ENCODE measurements around the gene USP43. TPM values are rescaled to one million over a fixed set of nuclear protein-coding genes. Genes with fewer than 3 reads are reported as not detected.
"Not testable (repeated sequence)": the region's sequence is repeated elsewhere in the genome, so short reads cannot be mapped to it uniquely, and the experiment has no call there.

The USP43 gene, protein sequence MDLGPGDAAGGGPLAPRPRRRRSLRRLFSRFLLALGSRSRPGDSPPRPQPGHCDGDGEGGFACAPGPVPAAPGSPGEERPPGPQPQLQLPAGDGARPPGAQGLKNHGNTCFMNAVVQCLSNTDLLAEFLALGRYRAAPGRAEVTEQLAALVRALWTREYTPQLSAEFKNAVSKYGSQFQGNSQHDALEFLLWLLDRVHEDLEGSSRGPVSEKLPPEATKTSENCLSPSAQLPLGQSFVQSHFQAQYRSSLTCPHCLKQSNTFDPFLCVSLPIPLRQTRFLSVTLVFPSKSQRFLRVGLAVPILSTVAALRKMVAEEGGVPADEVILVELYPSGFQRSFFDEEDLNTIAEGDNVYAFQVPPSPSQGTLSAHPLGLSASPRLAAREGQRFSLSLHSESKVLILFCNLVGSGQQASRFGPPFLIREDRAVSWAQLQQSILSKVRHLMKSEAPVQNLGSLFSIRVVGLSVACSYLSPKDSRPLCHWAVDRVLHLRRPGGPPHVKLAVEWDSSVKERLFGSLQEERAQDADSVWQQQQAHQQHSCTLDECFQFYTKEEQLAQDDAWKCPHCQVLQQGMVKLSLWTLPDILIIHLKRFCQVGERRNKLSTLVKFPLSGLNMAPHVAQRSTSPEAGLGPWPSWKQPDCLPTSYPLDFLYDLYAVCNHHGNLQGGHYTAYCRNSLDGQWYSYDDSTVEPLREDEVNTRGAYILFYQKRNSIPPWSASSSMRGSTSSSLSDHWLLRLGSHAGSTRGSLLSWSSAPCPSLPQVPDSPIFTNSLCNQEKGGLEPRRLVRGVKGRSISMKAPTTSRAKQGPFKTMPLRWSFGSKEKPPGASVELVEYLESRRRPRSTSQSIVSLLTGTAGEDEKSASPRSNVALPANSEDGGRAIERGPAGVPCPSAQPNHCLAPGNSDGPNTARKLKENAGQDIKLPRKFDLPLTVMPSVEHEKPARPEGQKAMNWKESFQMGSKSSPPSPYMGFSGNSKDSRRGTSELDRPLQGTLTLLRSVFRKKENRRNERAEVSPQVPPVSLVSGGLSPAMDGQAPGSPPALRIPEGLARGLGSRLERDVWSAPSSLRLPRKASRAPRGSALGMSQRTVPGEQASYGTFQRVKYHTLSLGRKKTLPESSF
- 1 to 10 TPM in 1 of 2 donors, under 1 TPM in 1; 0.20 to 1.1 TPM for total RNA-seq

DNA sequence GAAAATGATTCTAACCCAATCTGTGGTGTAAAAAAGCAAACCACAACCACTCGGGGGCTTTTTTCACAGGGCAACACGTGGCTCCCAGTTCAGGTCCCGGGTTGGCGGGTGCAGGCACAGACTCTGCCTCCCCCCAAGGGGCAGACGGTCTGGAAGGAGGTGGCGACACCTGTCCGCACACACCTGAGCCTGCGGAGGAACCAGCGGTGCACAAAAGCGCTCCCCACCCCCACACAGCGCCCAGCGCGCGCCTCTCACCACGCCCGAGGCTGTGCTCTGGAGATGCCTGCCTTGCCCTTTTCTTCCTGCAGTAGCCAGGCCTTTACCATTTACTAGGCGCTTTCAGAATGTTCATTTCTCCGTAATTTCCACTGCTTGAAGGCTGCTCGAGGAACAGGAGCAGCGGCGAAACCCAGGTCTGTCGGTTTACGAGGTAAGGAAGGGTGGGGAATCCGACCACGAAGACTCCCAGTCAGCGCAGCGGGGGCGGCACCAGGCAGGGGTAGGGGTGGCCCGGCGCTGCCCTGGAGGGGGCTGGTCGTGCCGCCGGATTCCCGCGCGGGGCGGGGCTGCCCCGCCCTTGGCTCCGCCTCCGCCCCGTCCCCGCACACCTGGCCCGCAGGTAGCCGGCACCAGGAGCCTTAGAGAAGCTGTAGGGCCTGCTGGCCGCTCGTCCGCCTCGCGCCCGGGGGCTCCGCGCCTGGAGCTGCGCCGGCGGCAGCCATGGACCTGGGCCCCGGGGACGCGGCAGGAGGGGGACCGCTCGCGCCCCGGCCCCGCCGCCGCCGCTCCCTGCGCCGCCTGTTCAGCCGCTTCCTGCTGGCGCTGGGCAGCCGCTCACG lies at the start of gene USP43:
Gene USP43, plus strand, starts transcription at position 608 of the 842 bp plus-strand sequence. Its CDS starts 116 bp downstream, at position 724.
- peak within 1 kb of the TSS in 1 of 2 donors; percentile 30 for H3K27ac Mint-ChIP-seq
- DNase-seq (ENCODE audit: low spot score in 2 of 2), result peak in 1 of 2 donors; percentile 27
- peak; percentile 68 to 83 for ATAC-seq
- peaks cover 0 to 8% of the 10 kb centered on the region in 2 donors for H3K36me3 Mint-ChIP-seq
- H3K9me3 Mint-ChIP-seq, result no peaks in the 10 kb centered on the region

DNA sequence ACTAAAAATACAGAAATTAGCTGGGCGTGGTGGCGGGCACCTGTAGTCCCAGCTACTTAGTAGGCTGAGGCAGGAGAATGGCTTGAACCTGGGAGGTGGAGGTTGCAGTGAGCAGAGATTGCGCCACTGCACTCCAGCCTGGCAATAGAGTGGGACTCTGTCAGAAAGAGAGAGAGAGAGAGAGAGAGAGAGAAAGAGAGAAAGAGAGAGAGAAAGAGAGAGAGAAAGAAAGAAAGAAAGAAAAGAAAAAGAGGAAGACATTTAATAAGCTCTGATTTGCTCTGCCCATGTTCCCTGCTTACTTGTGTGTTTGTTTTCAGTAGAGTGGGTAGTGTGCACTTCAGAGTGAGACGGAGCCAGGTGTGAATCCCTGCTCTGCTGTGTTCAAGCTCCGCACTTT lies 47.7 kb upstream of the USP43 start:
- H3K9me3 Mint-ChIP-seq; DNase-seq (ENCODE audit: low spot score in 2 of 2); ATAC-seq; H3K27ac Mint-ChIP-seq; H3K36me3 Mint-ChIP-seq: not testable (repeated sequence)

DNA sequence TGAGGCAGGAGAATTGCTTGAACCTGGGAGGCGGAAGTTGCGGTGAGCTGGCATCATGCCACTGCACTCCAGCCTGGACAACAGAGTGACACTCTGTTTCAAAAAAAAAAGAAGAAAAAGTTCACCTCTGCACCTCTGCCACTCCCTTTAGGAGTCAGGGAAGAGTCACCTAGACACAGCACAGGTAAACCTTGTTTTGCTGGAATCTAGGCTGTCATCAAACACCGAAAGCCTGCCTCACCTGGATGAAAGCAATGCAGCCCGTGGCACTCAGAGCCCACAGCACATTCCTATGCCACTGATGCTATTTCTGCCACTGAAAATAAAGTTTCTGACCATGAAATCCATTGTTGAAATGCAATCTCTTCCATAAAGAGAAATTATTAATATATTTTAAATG lies 46.7 kb upstream of the USP43 start:
- DNase-seq (ENCODE audit: low spot score in 2 of 2), result no peak
- no peaks in the 10 kb centered on the region for H3K36me3 Mint-ChIP-seq
- H3K9me3 Mint-ChIP-seq, result no peaks in the 10 kb centered on the region
- H3K27ac Mint-ChIP-seq, result no peak overlapping the region
- no peak for ATAC-seq

DNA sequence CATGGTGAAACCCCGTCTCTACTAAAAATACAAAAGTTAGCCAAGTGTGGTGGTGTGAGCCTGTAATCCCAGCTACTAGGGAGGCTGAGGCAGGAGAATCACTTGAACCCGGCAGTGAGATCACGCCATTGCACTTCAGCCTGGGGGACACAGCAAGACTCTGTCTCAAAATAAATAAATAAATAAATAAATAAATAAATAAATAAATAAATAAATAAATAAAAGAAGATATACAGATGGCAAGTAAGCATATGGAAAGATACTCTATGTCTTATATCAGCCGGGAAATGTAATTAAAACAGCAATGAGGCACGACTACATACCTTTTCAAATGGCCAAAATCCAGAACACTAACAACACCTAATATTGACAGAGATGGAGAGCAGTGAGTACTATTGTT lies 40.7 kb upstream of the USP43 start:
- H3K27ac Mint-ChIP-seq; ATAC-seq; H3K9me3 Mint-ChIP-seq; H3K36me3 Mint-ChIP-seq; DNase-seq (ENCODE audit: low spot score in 2 of 2): not testable (repeated sequence)

DNA sequence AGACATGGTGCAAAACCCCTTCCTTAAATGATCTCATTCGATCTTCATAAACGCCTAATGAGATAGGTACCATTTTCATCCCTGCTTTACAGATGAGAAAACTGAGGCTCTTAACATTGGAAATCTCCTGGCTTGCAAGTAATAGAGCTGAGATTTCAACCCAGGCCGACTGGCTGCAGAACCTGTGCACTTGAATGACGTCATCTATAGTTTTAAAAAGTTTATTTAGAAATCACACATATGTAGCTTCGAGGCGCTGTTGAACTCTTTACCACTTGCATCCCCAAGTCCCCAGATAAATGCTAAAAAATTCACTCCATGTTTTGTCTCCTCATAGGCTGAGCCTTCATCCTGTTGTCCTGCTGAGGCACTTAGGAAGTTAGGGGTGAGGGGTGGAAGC lies 38.9 kb upstream of the USP43 start:
- ATAC-seq (no peak), DNase-seq (ENCODE audit: low spot score in 2 of 2) (no peak)
- Mint-ChIP-seq H3K27ac (no peak overlapping the region), H3K9me3 (peaks cover 0 to 7% of the 10 kb centered on the region in 2 donors), H3K36me3 (no peaks in the 10 kb centered on the region)

DNA sequence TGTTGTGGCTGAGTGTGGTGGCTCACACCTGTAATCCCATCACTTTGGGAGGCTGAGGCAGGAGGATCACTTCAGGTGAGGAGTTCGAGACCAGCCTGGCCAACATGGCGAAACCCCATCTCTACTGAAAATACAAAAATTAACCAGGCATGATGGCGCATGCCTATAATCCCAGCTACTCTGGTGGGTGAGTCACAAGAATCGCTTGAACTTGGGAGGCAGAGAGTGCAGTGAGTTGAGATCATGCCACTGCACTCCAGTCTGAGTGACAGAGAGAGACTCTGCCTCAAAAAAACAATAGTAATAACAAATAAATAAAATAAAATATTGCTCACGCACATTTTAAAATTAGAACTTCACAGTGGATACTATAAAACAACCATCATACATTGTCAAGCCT lies 38.3 kb upstream of the USP43 start:
- not testable (repeated sequence) for DNase-seq (ENCODE audit: low spot score in 2 of 2); H3K9me3 Mint-ChIP-seq; H3K36me3 Mint-ChIP-seq; H3K27ac Mint-ChIP-seq; ATAC-seq

DNA sequence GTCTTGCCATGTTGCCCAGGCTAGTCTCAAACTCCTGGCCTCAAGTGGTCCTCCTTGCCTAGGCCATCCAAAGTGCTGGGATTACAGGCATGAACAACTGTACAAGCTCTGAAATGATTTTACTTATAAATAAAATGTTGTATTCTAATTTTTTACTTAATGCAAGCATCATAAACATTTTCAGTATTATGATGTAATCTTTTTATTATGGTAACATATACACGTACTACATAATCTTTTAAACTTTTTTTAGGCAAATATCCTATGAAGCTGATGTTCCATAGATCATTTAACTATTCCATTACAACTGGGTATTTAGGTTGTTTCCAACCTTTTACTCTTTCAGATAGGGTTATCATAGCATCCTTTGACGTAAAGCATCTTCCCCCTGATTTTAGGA lies 33.8 kb upstream of the USP43 start:
- ATAC-seq (no peak), DNase-seq (ENCODE audit: low spot score in 2 of 2) (no peak)
- Mint-ChIP-seq H3K36me3 (no peaks in the 10 kb centered on the region), H3K9me3 (peaks cover 0 to 7% of the 10 kb centered on the region in 2 donors), H3K27ac (no peak overlapping the region)

DNA sequence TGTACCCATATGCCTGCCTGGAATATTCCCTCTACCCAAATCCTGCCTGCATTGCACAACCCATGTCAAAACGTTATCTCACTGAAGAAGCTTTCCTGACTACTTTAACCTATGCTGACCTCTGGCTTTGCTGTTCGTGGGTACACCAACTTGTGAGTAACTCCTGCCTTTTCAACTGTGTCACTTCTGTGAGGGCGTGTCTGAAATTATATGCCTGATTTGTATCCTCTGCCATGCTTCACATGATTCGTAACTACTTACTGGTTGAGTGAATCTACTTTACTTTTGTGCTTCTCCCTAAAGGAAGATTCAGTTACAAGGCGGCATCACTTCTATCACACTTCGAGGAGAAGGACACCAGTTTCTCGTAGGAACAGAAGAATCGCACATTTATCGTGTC lies 33.3 kb upstream of the USP43 start:
- ATAC-seq (no peak), DNase-seq (ENCODE audit: low spot score in 2 of 2) (no peak)
- Mint-ChIP-seq H3K36me3 (no peaks in the 10 kb centered on the region), H3K27ac (no peak overlapping the region), H3K9me3 (peaks cover 0 to 7% of the 10 kb centered on the region in 2 donors)

DNA sequence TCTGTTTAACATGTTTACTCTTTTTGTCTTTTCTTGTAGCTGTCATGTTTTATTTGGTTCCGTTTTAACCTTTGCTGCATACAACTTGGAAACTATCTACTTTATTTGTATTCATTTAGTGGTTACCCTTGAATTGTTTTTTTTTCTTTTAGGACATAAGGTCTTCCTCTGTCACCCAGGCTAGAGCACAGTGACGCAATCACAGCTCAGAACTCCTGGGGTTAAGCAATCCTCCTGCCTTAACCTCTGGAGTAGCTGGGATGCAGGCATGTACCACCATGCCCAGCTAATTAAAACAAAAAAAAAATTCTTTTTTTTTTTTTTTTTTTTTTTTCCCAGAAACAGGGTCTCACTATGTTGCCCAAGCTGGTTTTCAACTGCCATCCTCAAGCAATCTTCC lies 29.8 kb upstream of the USP43 start:
- Mint-ChIP-seq H3K9me3 (no peaks in the 10 kb centered on the region), H3K27ac (no peak overlapping the region), H3K36me3 (no peaks in the 10 kb centered on the region)
- no peak for DNase-seq (ENCODE audit: low spot score in 2 of 2)
- ATAC-seq, result no peak

DNA sequence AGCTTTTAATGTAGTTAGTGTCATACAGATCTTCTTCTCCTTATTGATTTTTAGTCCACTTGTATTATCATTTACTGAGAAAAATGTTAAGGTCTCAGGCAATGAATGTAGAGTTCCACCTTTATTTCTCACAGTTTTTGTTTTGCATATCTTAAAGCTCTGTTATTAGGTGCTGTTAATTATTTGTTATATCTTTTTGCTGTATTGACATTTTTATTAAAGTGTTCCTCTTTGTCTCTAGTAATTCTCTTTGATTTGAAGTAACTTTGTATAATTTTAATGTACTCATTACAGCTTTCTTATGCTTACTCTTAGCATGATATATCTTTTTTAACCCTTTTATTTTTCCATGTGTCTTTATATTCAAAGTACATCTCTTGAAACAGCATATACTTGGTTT lies 22.4 kb upstream of the USP43 start:
- peaks cover 14 to 25% of the 10 kb centered on the region in 2 donors for H3K9me3 Mint-ChIP-seq
- peaks cover 0 to 5% of the 10 kb centered on the region in 2 donors for H3K36me3 Mint-ChIP-seq
- no peak for ATAC-seq
- no peak for DNase-seq (ENCODE audit: low spot score in 2 of 2)
- no peak overlapping the region for H3K27ac Mint-ChIP-seq

DNA sequence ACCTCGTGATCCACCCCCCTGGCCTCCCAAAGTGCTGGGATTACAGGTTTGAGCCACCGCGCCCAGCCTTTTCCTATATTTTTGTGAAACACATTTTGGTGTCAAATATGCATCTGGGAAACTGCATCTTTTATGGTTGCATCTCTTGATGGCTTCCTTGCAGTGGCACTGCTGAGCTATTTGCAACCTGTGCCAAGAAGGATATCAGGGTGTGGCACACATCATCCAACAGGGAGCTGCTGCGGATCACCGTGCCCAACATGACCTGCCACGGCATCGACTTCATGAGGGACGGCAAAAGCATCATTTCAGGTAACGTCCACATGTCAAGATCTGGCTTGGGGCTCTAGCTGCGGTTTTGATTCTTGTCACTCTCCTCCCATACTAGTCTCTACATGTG lies 16.8 kb upstream of the USP43 start:
- Mint-ChIP-seq H3K9me3 (peaks cover 5 to 16% of the 10 kb centered on the region in 2 donors), H3K36me3 (peaks cover 0 to 5% of the 10 kb centered on the region in 2 donors)
- DNase-seq (ENCODE audit: low spot score in 2 of 2), result no peak

DNA sequence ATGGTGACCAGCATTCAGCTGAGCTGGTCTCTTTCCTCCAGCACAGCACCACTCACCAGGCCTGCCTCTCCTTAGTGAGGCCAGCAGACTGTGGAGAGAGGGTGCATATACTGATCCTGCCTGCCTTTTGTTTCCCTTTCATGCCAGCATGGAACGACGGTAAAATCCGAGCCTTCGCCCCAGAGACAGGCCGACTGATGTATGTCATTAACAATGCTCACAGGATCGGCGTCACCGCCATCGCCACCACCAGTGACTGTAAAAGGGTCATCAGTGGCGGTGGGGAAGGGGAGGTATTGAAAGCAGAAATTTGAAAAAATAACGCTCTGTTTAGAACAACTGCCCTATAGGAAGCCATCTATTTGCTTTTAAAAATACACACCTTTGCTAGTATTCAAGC lies 12.6 kb upstream of the USP43 start:
- H3K9me3 Mint-ChIP-seq, result no peaks in the 10 kb centered on the region
- ATAC-seq (no peak), DNase-seq (ENCODE audit: low spot score in 2 of 2) (no peak)
- H3K36me3 Mint-ChIP-seq, result no peaks in the 10 kb centered on the region
- H3K27ac Mint-ChIP-seq, result no peak overlapping the region

More for the DNA sequence above, 16.8 kb upstream of the USP43 start:
- ATAC-seq, result no peak
- no peak overlapping the region for H3K27ac Mint-ChIP-seq

DNA sequence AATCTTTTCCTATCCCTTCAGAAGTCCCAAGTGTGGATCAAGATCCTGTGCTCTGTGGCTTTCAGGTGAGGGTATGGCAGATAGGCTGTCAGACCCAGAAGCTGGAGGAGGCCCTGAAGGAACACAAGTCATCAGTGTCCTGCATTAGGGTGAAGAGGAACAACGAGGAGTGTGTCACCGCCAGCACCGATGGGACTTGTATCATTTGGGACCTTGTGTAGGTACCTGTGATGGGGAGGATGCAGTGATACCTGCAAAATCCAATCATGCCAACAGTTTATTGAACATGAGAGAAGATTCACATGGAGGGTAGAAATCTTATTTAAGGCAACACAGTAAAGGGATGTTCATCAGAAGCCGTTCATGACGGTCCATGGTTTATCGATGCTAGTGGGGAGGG lies 10.0 kb upstream of the USP43 start:
- Mint-ChIP-seq H3K36me3 (no peaks in the 10 kb centered on the region), H3K27ac (no peak overlapping the region), H3K9me3 (no peaks in the 10 kb centered on the region)
- ATAC-seq (no peak), DNase-seq (ENCODE audit: low spot score in 2 of 2) (no peak)

DNA sequence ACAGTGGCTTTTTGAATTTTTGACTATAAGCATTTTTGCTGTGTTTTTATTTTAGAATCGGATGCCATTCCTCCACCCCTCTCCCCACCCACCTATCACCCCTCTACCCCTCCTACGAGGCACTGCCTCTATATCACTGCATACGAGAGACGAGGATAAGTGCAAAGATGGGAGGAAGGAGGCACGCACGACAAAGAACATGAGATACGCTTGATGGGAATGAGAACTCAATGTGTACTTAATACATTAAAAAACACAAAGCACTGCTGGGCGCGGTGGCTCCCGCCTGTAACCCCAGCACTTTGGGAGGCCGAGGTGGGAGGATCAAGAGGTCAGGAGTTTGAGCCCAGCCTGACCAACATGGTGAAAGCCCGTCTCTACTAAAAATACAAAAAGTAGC lies 8.8 kb upstream of the USP43 start:
- no peak overlapping the region for H3K27ac Mint-ChIP-seq
- DNase-seq (ENCODE audit: low spot score in 2 of 2) (no peak), ATAC-seq (no peak)
- H3K9me3 Mint-ChIP-seq, result no peaks in the 10 kb centered on the region
- H3K36me3 Mint-ChIP-seq, result no peaks in the 10 kb centered on the region

DNA sequence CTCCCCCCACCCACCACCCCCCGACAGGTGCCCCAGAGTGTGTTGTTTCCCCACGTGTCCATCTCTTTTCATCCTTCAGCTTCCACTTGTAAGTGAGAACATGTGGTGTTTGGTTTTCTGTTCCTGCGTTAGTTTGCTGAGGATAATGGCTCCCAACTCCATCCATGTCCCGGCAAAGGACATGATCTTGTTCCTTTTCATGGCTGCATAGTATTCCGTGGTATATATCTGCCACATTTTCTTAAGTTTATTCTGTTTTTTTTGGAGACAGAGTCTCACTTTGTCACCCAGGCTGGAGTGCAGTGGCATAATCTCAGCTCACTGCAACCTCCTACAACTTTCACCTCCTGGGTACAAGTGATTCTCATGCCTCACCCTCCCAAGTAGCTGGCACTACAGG lies 4.9 kb upstream of the USP43 start:
- DNase-seq (ENCODE audit: low spot score in 2 of 2); ATAC-seq; H3K36me3 Mint-ChIP-seq; H3K9me3 Mint-ChIP-seq; H3K27ac Mint-ChIP-seq: not testable (repeated sequence)

DNA sequence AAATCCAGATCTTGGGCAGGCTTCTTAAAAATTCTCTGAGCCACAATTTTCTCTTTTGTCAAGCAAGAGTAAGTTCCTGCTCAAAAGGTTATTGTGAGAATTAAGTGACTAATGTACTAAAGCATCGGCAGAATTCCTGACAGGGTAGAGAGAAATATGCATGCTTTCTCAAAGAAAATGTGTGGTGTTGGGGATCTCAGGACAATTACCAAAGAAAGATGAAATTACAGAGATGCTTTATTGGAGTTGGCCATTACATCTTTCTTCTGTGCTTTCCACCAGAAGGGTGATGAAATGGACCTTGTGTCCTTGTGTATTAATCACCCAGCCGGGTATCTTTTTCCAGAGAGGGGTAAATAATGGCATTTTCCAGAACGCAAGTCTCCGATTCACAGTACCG lies 1.7 kb upstream of the USP43 start:
- ATAC-seq, result no peak
- Mint-ChIP-seq H3K36me3 (peaks cover 0 to 8% of the 10 kb centered on the region in 2 donors), H3K9me3 (no peaks in the 10 kb centered on the region), H3K27ac (no peak overlapping the region)
- no peak for DNase-seq (ENCODE audit: low spot score in 2 of 2)
